Activated T-helper 1 cell treated with anti-CD3 and anti-CD28 coated beads, Interleukin-12 subunit alpha, Interleukin-12 subunit beta, Interleukin-2, Interleukin-4 antibody, amounts not matched to agents 30 ng/mL and 10 ng/mL and 1 ng/mL, durations not matched to agents 14 hours and 24 hours and 36 hours (primary cell): ENCODE measurements around the gene MED13L. TPM values are rescaled to one million over a fixed set of nuclear protein-coding genes. Genes with fewer than 3 reads are reported as not detected.

ENCODE experiments used
- DNase-seq: peaks from one replicate; pipeline ENCODE4 v3.0.0; 2021; ENCODE audit warnings: low spot score
- H3K27ac Mint-ChIP-seq: one replicate; pipeline ENCODE4 v1.8.0; 2021; ENCODE audit warnings: mild to moderate bottlenecking, mixed read lengths
- H3K27me3 Mint-ChIP-seq: one replicate; pipeline ENCODE4 v1.8.0; 2022; ENCODE audit warnings: mild to moderate bottlenecking, moderate library complexity, mixed read lengths; ENCODE audit not compliant: insufficient read depth
- H3K36me3 Mint-ChIP-seq: one replicate; pipeline ENCODE4 v1.8.0; 2021; ENCODE audit warnings: low read depth, mixed read lengths
- H3K4me1 Mint-ChIP-seq: one replicate; pipeline ENCODE4 v1.8.0; 2021; ENCODE audit warnings: low read depth, mixed read lengths
- H3K4me3 Mint-ChIP-seq: one replicate; pipeline ENCODE4 v1.8.0; 2021; ENCODE audit warnings: mild to moderate bottlenecking, moderate library complexity, mixed read lengths
- H3K9me3 Mint-ChIP-seq: one replicate; pipeline ENCODE4 v1.8.0; 2021; ENCODE audit warnings: mixed read lengths
- intact Hi-C: fragments of 100-400 bp; cut with micrococcal nuclease; formaldehyde crosslinking; loops from one replicate; pipeline ENCODE4 v1.15.1; 2024
- total RNA-seq: library from RNA; stranded (reverse); gene quantifications from 2 replicates; pipeline ENCODE4 v1.2.3, GENCODE V29; 2022

The MED13L gene
- total RNA-seq, 1 donor from 2014 or later: 66.1 TPM

DNA sequence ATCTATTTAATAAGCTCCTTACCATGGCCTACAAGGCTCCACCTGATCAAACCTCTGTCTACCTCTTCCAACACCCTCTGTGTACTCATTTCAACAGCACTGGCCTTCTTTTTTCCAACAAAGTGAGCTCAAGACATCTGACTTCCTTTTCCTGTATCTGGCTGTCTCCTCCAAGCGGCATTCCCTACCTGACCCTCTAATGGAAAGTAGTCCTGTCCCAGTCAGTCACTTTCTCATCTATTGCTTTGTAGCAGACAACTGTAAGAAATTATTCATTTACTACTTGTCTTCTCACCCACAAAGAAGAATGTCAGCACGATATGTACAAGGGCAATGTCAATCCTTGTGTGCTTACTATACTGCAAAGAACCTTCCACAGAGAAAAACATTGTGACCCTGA lies 149.6 kb downstream of the MED13L start:
- H3K9me3 Mint-ChIP-seq: no peaks in the 10 kb centered on the region
- no peak overlapping the region for H3K27ac Mint-ChIP-seq
- no peak overlapping the region for H3K4me3 Mint-ChIP-seq
- no peaks in the 10 kb centered on the region for H3K27me3 Mint-ChIP-seq
- H3K4me1 Mint-ChIP-seq: peaks cover 48% of the 10 kb centered on the region
- no peak for DNase-seq
- intact Hi-C loops: no loop called here
- peaks cover 3% of the 10 kb centered on the region for H3K36me3 Mint-ChIP-seq

DNA sequence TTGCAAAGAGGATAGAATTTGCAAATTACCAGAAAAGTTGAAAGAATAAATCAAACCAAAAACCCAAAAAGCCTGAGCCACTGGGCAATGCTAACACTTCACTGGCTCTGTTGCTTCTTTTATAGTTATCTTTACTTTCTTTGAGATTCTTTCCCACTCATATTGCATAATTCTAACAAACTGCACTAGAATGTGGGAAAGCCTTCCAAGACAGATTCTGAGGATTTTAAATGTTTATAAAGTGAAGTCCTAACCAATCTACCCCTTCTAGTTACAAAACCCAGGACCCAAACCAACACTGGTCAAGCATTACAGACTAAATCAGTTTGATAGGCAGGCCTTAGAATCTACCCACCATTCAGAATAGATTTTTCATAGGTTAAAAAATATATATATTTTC lies 150.9 kb downstream of the MED13L start:
- Mint-ChIP-seq H3K4me3 (no peak overlapping the region), H3K36me3 (peaks cover 3% of the 10 kb centered on the region), H3K9me3 (no peaks in the 10 kb centered on the region), H3K4me1 (peaks cover 56% of the 10 kb centered on the region), H3K27me3 (no peaks in the 10 kb centered on the region), H3K27ac (no peak overlapping the region)
- intact Hi-C loops: no loop called here
- no peak for DNase-seq

DNA sequence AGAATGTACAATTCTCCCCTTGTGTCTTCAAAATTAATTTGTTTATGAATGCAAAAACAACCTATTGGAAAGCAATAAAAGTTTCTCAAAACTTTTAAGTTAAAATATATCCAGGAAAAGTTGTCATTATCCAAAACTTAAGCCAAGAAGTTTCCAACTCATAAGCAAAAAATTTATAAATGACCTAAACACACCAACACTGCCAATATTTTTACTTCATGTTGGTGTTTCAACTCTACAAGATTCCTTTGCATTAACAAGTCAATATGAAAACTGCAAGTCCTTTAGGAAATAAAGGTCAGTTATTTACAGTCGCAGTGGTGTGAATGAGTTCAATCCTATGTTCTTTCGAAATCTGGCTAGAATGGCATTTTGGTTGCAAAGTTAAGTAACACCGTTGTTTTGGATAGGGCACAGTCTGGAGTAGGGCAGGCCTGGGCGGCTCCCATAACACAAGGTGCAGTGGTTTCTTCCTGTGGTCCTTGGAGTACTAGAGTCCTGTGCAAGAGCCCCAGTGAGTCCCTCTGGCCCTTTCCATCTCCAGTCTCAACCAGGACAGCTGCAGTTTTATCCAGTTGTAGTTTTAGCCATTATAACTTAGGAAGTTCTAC lies 151.4 kb downstream of the MED13L start:
- Mint-ChIP-seq H3K36me3 (peaks cover 3% of the 10 kb centered on the region), H3K27ac (no peak overlapping the region), H3K4me1 (peaks cover 56% of the 10 kb centered on the region), H3K27me3 (no peaks in the 10 kb centered on the region), H3K9me3 (no peaks in the 10 kb centered on the region), H3K4me3 (no peak overlapping the region)
- no peak for DNase-seq
- intact Hi-C loops: no loop called here

DNA sequence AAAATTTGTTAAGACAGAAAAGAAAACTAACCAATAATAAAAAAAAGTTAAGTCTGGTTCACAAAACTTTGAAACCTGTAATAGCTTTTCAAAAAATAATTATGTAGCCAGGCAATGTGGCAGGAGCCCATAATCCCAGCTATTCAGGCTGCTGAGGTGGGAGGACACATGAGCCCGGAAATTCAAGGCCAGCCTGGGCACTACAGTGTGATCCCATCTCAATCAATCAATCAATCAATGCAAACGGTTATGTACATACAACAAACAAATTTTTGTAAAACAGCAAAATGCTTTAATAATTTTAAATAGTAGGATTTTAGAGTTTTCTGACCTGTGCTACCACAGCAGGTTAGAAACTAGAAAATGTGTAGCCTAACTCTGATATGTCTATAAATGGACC lies 152.4 kb downstream of the MED13L start:
- no peak for DNase-seq
- Mint-ChIP-seq H3K4me1 (peaks cover 54% of the 10 kb centered on the region), H3K36me3 (peaks cover 3% of the 10 kb centered on the region), H3K27me3 (no peaks in the 10 kb centered on the region), H3K4me3 (no peak overlapping the region), H3K9me3 (no peaks in the 10 kb centered on the region), H3K27ac (no peak overlapping the region)
- intact Hi-C loops: no loop called here

DNA sequence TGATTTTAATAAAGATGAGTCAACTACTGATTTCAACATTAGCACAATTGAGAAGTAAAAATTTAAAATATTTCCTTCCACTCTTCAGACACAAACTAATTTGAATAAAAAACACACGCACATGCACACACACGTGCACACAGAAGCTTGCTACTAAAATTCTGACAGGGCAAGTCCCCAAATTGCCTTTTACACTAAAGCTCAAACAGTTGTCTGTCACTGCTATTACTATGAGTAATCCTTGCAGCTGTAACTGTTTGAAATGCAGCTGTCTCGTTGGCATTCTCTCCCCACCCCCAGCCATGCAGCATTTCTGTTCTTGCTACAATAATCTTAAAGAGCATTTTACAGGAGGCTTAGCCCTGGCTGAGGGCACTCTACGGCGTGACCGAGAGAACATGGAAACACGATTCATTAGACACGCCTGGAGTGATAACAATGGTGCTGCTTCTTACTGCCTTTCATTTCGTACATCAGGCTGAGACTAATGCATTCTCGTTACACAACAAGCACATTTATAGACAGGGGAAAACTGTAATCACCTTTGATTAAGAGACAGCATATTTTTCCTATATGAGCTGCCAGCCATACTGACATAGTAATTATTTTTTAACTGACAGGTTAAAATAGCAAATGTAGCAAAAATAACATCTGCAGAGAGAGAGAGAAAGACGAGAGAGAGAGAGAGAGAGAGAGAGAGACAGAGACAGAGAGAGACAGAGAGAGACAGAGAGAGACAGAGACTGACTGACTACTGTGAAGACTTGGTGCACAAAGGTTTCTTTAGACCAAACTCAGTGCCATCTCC lies 153.8 kb downstream of the MED13L start:
- H3K4me1 Mint-ChIP-seq: peaks cover 53% of the 10 kb centered on the region
- intact Hi-C loops: loop anchor here (1.0 to 5.0 kb wide), 4 partner anchors 14 to 63 kb away; no protein-coding TSS in a partner anchor
- H3K4me3 Mint-ChIP-seq: peak overlapping the region; percentile 25
- H3K36me3 Mint-ChIP-seq: peaks cover 3% of the 10 kb centered on the region
- H3K9me3 Mint-ChIP-seq: no peaks in the 10 kb centered on the region
- H3K27ac Mint-ChIP-seq: peak overlapping the region; percentile 6
- H3K27me3 Mint-ChIP-seq: no peaks in the 10 kb centered on the region
- DNase-seq: peak; percentile 12

DNA sequence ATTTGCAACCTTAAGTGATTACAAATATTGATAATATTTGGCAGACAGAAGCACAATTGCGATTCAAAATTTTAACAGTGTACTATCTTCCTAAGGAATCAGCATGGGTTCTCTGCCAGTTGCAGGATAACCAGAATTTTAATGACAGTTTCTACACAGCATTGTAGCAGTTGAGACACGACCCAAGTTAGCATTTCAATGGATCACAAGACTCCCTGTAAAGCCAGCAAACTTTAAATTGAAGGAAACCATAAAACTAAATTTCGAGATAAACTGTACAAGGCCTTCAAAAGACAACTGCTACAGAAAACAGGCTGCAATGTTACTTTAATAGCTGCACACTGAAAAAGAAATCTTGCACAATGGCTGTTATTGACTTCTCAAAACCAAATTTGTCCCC lies 154.9 kb downstream of the MED13L start:
- Mint-ChIP-seq H3K4me3 (no peak overlapping the region), H3K27me3 (no peaks in the 10 kb centered on the region), H3K36me3 (peaks cover 1% of the 10 kb centered on the region), H3K27ac (no peak overlapping the region), H3K9me3 (no peaks in the 10 kb centered on the region), H3K4me1 (peaks cover 49% of the 10 kb centered on the region)
- intact Hi-C loops: loop anchor here (1.0 to 5.0 kb wide), 4 partner anchors 14 to 62 kb away; no protein-coding TSS in a partner anchor
- DNase-seq: no peak

DNA sequence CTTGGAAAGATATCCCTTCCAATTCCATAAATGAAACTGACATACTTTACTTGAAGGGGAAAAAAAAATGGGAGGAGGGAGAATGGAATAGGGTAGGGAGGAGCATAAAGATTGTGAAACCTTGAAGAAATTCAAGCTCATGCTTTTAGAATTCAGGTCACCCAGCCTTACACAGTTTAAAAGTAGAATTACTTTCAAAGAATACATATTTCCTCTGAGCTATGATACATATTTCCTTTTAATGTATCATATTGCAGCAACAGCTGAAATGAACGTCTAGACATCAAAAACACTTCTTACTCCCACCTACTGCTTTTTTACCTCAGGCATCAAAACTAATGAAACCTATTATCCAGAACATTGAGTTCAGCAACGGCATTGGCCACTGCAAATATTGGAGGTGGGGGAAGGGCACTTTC lies 156.0 kb downstream of the MED13L start:
- intact Hi-C loops: loop anchor here (5.0 kb wide), 1 partner anchor 39 kb away; no protein-coding TSS in a partner anchor
- no peaks in the 10 kb centered on the region for H3K27me3 Mint-ChIP-seq

DNA sequence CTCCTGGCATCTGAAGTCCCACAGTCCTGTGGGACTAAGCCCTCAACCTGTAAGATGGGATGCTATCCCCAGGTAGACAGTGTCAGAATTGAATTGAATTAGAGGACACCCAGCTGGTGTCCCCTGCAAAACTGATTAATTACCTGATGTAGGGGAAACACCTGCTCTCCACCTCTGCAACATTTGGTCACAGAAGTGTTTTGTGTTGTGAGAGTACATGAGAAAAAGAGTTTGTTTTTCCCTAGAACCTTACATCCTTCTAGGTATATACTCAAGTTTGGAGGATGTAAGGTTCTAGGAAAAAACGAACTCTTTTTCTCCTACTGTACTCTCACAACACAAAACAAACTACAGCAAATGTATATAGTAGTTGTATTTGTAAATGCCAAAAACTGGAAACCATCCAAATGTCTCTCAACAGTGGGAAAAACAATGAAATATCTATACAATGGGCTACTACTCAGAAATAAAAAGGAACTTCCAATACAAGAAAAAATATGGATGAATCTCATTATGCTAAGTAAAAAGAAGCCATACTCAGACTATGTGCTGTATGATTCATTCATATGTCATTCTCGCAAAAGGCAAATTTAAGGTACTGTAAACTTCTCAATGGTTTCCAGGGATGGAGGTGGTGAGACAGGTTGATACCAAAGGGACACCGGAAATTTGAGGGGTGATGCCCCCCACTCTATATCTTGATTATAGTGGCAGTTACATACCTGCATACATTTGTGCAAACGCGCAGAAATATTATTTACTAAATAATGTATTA lies 160.7 kb downstream of the MED13L start:
- H3K36me3 Mint-ChIP-seq: no peaks in the 10 kb centered on the region
- intact Hi-C loops: no loop called here
- H3K27me3 Mint-ChIP-seq: no peaks in the 10 kb centered on the region
- peaks cover 29% of the 10 kb centered on the region for H3K4me1 Mint-ChIP-seq
- DNase-seq: no peak
- H3K9me3 Mint-ChIP-seq: no peaks in the 10 kb centered on the region
- no peak overlapping the region for H3K4me3 Mint-ChIP-seq
- H3K27ac Mint-ChIP-seq: no peak overlapping the region

More for the DNA sequence above, 156.0 kb downstream of the MED13L start:
- H3K9me3 Mint-ChIP-seq: no peaks in the 10 kb centered on the region
- peak overlapping the region; percentile 6 for H3K4me3 Mint-ChIP-seq
- no peak for DNase-seq
- peaks cover 1% of the 10 kb centered on the region for H3K36me3 Mint-ChIP-seq
- H3K27ac Mint-ChIP-seq: no peak overlapping the region
- H3K4me1 Mint-ChIP-seq: peaks cover 57% of the 10 kb centered on the region

DNA sequence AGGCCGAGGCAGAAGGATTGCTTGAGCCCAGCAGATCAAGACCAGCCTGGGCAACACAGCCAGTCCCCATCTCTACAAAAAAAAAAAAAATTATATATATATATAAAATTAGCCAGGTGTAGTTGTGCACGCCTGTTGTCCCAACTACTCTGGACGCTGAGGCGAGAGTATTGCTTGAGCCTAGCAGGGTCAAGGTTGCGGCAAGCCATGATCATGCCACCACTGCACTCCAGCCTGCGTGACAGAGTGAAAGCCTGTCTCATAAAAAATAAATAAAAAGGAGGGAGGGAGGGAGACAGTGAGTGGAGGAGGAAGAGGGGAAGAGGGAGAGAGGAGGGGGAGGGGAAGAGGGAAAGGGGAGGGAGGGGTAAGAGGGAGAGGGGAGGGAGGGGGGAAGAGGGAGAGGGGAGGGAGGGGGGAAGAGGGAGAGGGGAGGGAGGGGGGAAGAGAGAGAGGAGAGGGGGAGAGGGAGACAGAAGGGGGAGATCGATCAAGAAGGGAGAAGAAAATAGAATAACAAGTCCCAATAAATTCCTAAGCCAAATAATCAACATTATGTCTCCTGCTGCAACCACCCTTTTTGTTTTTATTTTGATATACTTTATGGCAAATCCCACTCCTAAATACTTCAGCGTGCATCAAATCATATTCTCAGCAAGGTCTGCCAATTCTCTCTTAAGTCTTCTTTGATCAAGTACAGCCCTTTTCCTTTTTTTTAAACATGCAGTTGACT lies 163.9 kb downstream of the MED13L start:
- H3K27me3 Mint-ChIP-seq: no peaks in the 10 kb centered on the region
- DNase-seq: no peak
- peaks cover 10% of the 10 kb centered on the region for H3K4me1 Mint-ChIP-seq
- intact Hi-C loops: no loop called here
- no peaks in the 10 kb centered on the region for H3K9me3 Mint-ChIP-seq
- H3K36me3 Mint-ChIP-seq: peaks cover 10% of the 10 kb centered on the region
- H3K4me3 Mint-ChIP-seq: no peak overlapping the region
- H3K27ac Mint-ChIP-seq: no peak overlapping the region

DNA sequence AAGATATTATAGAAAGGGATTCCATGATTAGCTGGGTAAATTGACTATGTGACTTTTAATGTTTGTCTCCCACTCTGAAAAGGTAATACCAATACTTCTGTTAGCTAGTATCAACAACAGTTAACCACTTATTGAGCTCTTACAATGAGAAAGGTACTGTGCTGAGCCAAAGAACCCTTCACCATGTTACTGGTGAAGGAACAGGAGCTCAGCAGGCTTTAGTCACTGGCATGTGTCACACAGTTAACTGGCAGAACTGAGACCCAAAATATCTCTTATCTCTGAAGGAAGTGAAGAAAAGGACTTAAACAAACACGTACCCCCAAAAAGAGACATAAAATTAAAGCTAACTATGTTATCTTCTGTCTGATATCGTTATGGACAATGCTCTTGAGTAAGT lies 170.6 kb downstream of the MED13L start:
- Mint-ChIP-seq H3K9me3 (no peaks in the 10 kb centered on the region), H3K4me3 (no peak overlapping the region), H3K4me1 (peaks cover 6% of the 10 kb centered on the region), H3K36me3 (peaks cover 27% of the 10 kb centered on the region), H3K27ac (no peak overlapping the region), H3K27me3 (no peaks in the 10 kb centered on the region)
- intact Hi-C loops: no loop called here
- no peak for DNase-seq

DNA sequence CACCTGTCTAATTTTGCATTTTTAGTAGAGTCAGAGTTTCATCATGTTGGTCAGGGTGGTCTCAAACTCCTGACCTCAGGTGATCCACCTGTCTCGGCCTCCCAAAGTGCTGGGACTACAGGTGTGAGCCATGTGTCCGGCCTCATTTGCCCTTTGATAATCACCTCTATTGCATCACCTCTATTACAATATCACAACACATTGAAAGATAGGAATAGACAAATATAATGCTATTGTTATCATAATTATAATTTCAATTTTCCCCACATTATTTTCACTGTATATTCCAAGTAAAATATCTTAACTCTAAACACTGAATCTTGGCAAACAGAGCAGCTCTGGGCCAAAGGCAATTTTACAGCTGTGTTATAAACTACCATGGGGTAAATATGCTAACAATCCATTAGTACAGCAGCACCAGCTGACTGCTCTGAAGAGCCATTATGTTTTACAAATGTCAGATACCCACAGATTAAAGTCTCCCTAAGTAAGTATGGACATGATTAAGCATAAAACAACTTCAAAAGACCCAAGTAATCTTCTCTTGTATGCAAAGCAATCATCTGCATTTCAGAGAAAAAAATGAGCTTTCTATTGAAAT lies 173.2 kb downstream of the MED13L start:
- no peak overlapping the region for H3K4me3 Mint-ChIP-seq
- no peaks in the 10 kb centered on the region for H3K27me3 Mint-ChIP-seq
- H3K27ac Mint-ChIP-seq: no peak overlapping the region
- peaks cover 20% of the 10 kb centered on the region for H3K36me3 Mint-ChIP-seq
- H3K4me1 Mint-ChIP-seq: peaks cover 18% of the 10 kb centered on the region
- intact Hi-C loops: no loop called here
- no peak for DNase-seq
- H3K9me3 Mint-ChIP-seq: no peaks in the 10 kb centered on the region

DNA sequence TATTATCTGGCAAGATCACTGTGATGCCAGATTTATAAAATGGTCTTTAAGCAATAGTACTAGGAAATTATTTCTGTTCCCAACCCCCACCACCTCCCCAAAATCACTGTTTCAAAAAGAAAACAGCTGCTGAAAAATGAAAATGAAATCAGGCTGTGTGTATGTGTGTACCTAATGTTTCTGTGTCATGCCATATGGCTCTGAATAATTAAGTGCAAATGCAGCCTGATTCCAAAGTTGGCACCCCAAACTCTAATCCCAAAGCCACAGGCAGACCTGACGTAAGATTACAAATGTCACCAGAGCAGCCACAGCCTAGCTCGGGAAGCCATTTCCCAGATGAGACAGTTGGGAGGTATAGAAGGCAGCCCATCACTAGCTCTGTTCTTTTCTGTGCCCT lies 175.5 kb downstream of the MED13L start:
- H3K27ac Mint-ChIP-seq: no peak overlapping the region
- peaks cover 16% of the 10 kb centered on the region for H3K36me3 Mint-ChIP-seq
- DNase-seq: no peak
- H3K4me1 Mint-ChIP-seq: peaks cover 24% of the 10 kb centered on the region
- no peak overlapping the region for H3K4me3 Mint-ChIP-seq
- H3K27me3 Mint-ChIP-seq: no peaks in the 10 kb centered on the region
- no peaks in the 10 kb centered on the region for H3K9me3 Mint-ChIP-seq
- intact Hi-C loops: no loop called here
